NT2/D1 (cell line): ENCODE data around the gene SLC38A2.

Experiments
- YY1 ChIP-seq: IDR thresholded peaks from 2 replicates; pipeline ENCODE4 v1.6.1; 2011; ENCODE audit not compliant: insufficient read length, insufficient read depth
- ZNF274 ChIP-seq: IDR thresholded peaks from 2 replicates; pipeline ENCODE4 v1.6.1; 2011; ENCODE audit warnings: mild to moderate bottlenecking, low read depth, low read length

- no peak for TF ChIP-seq YY1
- no peak for TF ChIP-seq ZNF274
These were observed 6.8 kb upstream of the SLC38A2 start for GRCh38 chr12:46379352-46379751.
